Fibroblast of skin of right quadriceps (primary cell): ENCODE data around the gene DVL1.
"Not testable (repeated sequence)": the region's sequence is repeated elsewhere in the genome, so short reads cannot be mapped to it uniquely, and the experiment has no call there.

Experiments used
- DNase-seq: peaks from one replicate; pipeline ENCODE4 v3.0.0-alpha.2; 2013

The DVL1 gene

GRCh38 chr1:1324524-1325287 lies 24.5 kb downstream of the DVL1 start, which contains the start of the genes CPTP and INTS11:
CPTP (plus strand) TSS chr1:1324802; CDS start chr1:1326911, 2,109 bp downstream.
INTS11 (minus strand) TSS chr1:1324660; CDS start chr1:1324608, 52 bp downstream.
- peak; percentile 88 for DNase-seq

GRCh38 chr1:1324084-1324523 lies 25.1 kb downstream of the DVL1 start:
- DNase-seq, result no peak

GRCh38 chr1:1322952-1323351 lies 26.3 kb downstream of the DVL1 start:
- no peak for DNase-seq

- DNase-seq, result no peak
Measured at GRCh38 chr1:1322418-1322817, 26.8 kb downstream of the DVL1 start.

- DNase-seq, result no peak
Measured at GRCh38 chr1:1321477-1321876, 27.7 kb downstream of the DVL1 start.

- no peak for DNase-seq
Measured at GRCh38 chr1:1320666-1321448, 28.4 kb downstream of the DVL1 start.

GRCh38 chr1:1319646-1319941 lies 29.6 kb downstream of the DVL1 start:
- DNase-seq, result no peak

- DNase-seq, result no peak
Measured at GRCh38 chr1:1318777-1319645, 30.2 kb downstream of the DVL1 start.

- peak; percentile 90 for DNase-seq
Measured at GRCh38 chr1:1318131-1318652, 31.0 kb downstream of the DVL1 start.

- no peak for DNase-seq
Measured at GRCh38 chr1:1317420-1317819, 31.8 kb downstream of the DVL1 start.

- DNase-seq, result not testable (repeated sequence)
Measured at GRCh38 chr1:1316199-1316598, 33.0 kb downstream of the DVL1 start.

GRCh38 chr1:1315435-1315954 lies 33.7 kb downstream of the DVL1 start:
- DNase-seq, result no peak

- no peak for DNase-seq
Measured at GRCh38 chr1:1314678-1315335, 34.4 kb downstream of the DVL1 start.

- no peak for DNase-seq
Measured at GRCh38 chr1:1314237-1314586, 35.0 kb downstream of the DVL1 start.

- no peak for DNase-seq
Measured at GRCh38 chr1:1313500-1314236, 35.5 kb downstream of the DVL1 start.

- DNase-seq, result no peak
Measured at GRCh38 chr1:1312450-1313314, 36.5 kb downstream of the DVL1 start.

- DNase-seq, result no peak
Measured at GRCh38 chr1:1311107-1312104, 37.8 kb downstream of the DVL1 start.

- DNase-seq, result no peak
Measured at GRCh38 chr1:1310476-1311053, 38.7 kb downstream of the DVL1 start.

- no peak for DNase-seq
Measured at GRCh38 chr1:1310109-1310385, 39.2 kb downstream of the DVL1 start.
